NB4 (cell line): ENCODE results near the gene KCNJ8.
"Not testable (repeated sequence)": the region's sequence is repeated elsewhere in the genome, so short reads cannot be mapped to it uniquely, and the experiment has no call there.

Experiments used
- DNase-seq: peaks from one replicate; pipeline ENCODE4 v3.0.0; 2010; ENCODE audit warnings: low read depth
- H3K4me3 ChIP-seq: one replicate; pipeline ENCODE4 v1.5.1; 2011; ENCODE audit warnings: mild to moderate bottlenecking, low read depth, low read length, moderate library complexity
- CTCF ChIP-seq: IDR thresholded peaks from one replicate; pipeline ENCODE4 v1.5.1; 2012; ENCODE audit warnings: low read depth, low read length
- MAX ChIP-seq: IDR thresholded peaks from 2 replicates; pipeline ENCODE4 v1.6.1; 2011; ENCODE audit warnings: low read depth, low read length
- MYC ChIP-seq: IDR thresholded peaks from 2 replicates; pipeline ENCODE4 v1.6.1; 2011; ENCODE audit warnings: low read depth, low read length
- POLR2A ChIP-seq: IDR thresholded peaks from 2 replicates; pipeline ENCODE4 v1.6.1; 2011; ENCODE audit warnings: mild to moderate bottlenecking; ENCODE audit not compliant: insufficient read length; ENCODE audit errors: extremely low read depth

The KCNJ8 gene

GRCh38 chr12:21788089-21788983 is 13.8 kb upstream of the KCNJ8 start:
- DNase-seq: no peak

GRCh38 chr12:21786041-21786531 is 11.6 kb upstream of the KCNJ8 start:
- no peak for DNase-seq
- no peak overlapping the region for H3K4me3 ChIP-seq
- no peak for TF ChIP-seq MYC
- TF ChIP-seq CTCF: no peak
- TF ChIP-seq POLR2A: no peak
- no peak for TF ChIP-seq MAX

More at GRCh38 chr12:21788089-21788983, 13.8 kb upstream of the KCNJ8 start:
- TF ChIP-seq MAX (no peak), MYC (no peak), POLR2A (no peak), CTCF (no peak)
- H3K4me3 ChIP-seq: no peak overlapping the region

- not testable (repeated sequence) for DNase-seq, H3K4me3 ChIP-seq
Measured at GRCh38 chr12:21782723-21783122, 8.2 kb upstream of the KCNJ8 start.

GRCh38 chr12:21780786-21781185 is 6.3 kb upstream of the KCNJ8 start:
- H3K4me3 ChIP-seq: no peak overlapping the region
- no peak for TF ChIP-seq MYC
- no peak for TF ChIP-seq CTCF
- TF ChIP-seq MAX: no peak
- no peak for TF ChIP-seq POLR2A
- DNase-seq: no peak

GRCh38 chr12:21776175-21776574 is 1.7 kb upstream of the KCNJ8 start:
- TF ChIP-seq MYC (no peak), CTCF (no peak), MAX (no peak), POLR2A (no peak)

GRCh38 chr12:21775133-21775820 is 771 bp upstream of the KCNJ8 start:
- no peak for TF ChIP-seq CTCF
- DNase-seq: no peak
- H3K4me3 ChIP-seq: no peak overlapping the region

More at GRCh38 chr12:21776175-21776574, 1.7 kb upstream of the KCNJ8 start:
- no peak for DNase-seq
- no peak overlapping the region for H3K4me3 ChIP-seq
